ENCODE measurements around the gene NPR1. TPM values are rescaled to one million over a fixed set of nuclear protein-coding genes. Genes with fewer than 3 reads are reported as not detected.
A peak's percentile ranks its signal among the peaks of the same experiment; 100 is the strongest.

Gene NPR1
- 10 to 100 TPM in 1 of 4 donors, 1 to 10 TPM in 1, under 1 TPM in 2; 0.22 to 18.1 (median 1.4) TPM for polyA plus RNA-seq
- long read RNA-seq, donor 1: 0 reads
- long read RNA-seq, donor 2: 0 reads
- long read RNA-seq, donor 3: 0 reads
- long read RNA-seq, donor 4: 0 reads
- long read RNA-seq, donor 5: 0 reads
- long read RNA-seq, donor 6: 0 reads
- long read RNA-seq, donor 7: 0 reads
- long read RNA-seq, donor 8: 0 reads
- long read RNA-seq, donor 9, partial matches to known transcripts: 20 of 20 reads
- long read RNA-seq, donor 9, other reads (novel, unspliced or antisense): 0 of 20 reads
- long read RNA-seq, donor 10, full-length matches to known transcripts: 2 of 2 reads
- long read RNA-seq, donor 10, partial matches to known transcripts: 0 of 2 reads
- long read RNA-seq, donor 10, other reads (novel, unspliced or antisense): 0 of 2 reads

- FAIRE-seq (no peak), DNase-seq (peak in 1 of 2 donors; percentile 48)
- Histone ChIP-seq H3K4me3 (ENCODE audit: low read depth in 1 of 3, low read length in 3 of 3) (peak within 1 kb of the TSS; percentile 21 to 47 (median 38)), H3K36me3 (ENCODE audit: control insufficient read depth in 3 of 3, insufficient read depth in 2 of 3, low read depth in 1 of 3, low read length in 3 of 3) (no peaks in the 10 kb centered on the region), H3K4me1 (ENCODE audit: control insufficient read depth in 3 of 3, insufficient read depth in 2 of 3, low read depth in 1 of 3, low read length in 2 of 3) (peaks cover 0 to 13% (median 3%) of the 10 kb centered on the region in 3 donors), H3K27ac (ENCODE audit: low read depth in 1 of 3, low read length in 2 of 3) (peak within 1 kb of the TSS in 1 of 3 donors; percentile 5), H3K9me3 (ENCODE audit: control insufficient read depth in 2 of 2, insufficient read depth in 1 of 2, low read depth in 1 of 2, low read length in 1 of 2) (no peaks in the 10 kb centered on the region), H3K27me3 (ENCODE audit: control insufficient read depth in 3 of 3, insufficient read depth in 3 of 3, low read length in 3 of 3) (peaks cover 4 to 43% (median 6%) of the 10 kb centered on the region in 3 donors)
- 1% methylated on average over 59 to 78 of the region's 78 CpGs for WGBS, 3 donors
Measured at GRCh38 chr1:153678519-153679336, at the start of gene NPR1. Gene NPR1 (plus strand): TSS chr1:153678688. CDS start chr1:153679109, 421 bp downstream.

GRCh38 chr1:153629343-153629665 is 49.2 kb upstream of the NPR1 start:
- Histone ChIP-seq H3K4me3 (ENCODE audit: low read depth in 1 of 3, low read length in 3 of 3) (no peak overlapping the region), H3K36me3 (ENCODE audit: control insufficient read depth in 3 of 3, insufficient read depth in 2 of 3, low read depth in 1 of 3, low read length in 3 of 3) (peaks cover 0 to 14% (median 0%) of the 10 kb centered on the region in 3 donors), H3K4me1 (ENCODE audit: control insufficient read depth in 3 of 3, insufficient read depth in 2 of 3, low read depth in 1 of 3, low read length in 2 of 3) (peaks cover 3 to 69% (median 3%) of the 10 kb centered on the region in 3 donors), H3K27me3 (ENCODE audit: control insufficient read depth in 3 of 3, insufficient read depth in 3 of 3, low read length in 3 of 3) (no peaks in the 10 kb centered on the region), H3K9me3 (ENCODE audit: control insufficient read depth in 2 of 2, insufficient read depth in 1 of 2, low read depth in 1 of 2, low read length in 1 of 2) (no peaks in the 10 kb centered on the region), H3K27ac (ENCODE audit: low read depth in 1 of 3, low read length in 2 of 3) (no peak overlapping the region)
- DNase-seq (no peak), FAIRE-seq (no peak)
- WGBS, 3 donors: 69 to 80% (median 79%) methylated on average over 5 of the region's 5 CpGs

DNA sequence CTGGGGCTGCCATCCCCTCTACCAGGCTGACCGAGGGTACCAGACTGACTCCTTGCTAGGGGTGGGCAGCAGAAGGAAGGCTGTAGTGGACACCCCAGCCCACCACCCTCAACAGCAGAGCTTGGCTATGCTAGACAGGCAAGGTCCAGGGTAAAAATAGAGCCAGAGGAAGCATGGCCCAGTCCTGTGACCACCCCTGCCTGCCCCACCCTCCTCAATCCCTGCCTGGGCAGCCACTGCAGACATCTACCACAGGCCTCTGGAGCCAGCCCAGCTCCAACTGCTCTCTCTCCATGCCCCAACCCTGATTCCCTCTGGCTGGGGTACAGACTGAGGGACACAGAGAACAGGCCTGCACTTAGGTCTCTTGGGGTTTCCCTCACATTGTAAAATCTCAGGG is 48.5 kb upstream of the NPR1 start:
- 91 to 100% (median 100%) methylated on average over 1 of the region's 1 CpG for WGBS, 3 donors
- Histone ChIP-seq H3K36me3 (ENCODE audit: control insufficient read depth in 3 of 3, insufficient read depth in 2 of 3, low read depth in 1 of 3, low read length in 3 of 3) (peaks cover 0 to 8% (median 0%) of the 10 kb centered on the region in 3 donors), H3K4me1 (ENCODE audit: control insufficient read depth in 3 of 3, insufficient read depth in 2 of 3, low read depth in 1 of 3, low read length in 2 of 3) (peaks cover 3 to 69% (median 3%) of the 10 kb centered on the region in 3 donors), H3K27ac (ENCODE audit: low read depth in 1 of 3, low read length in 2 of 3) (peak overlapping the region in 1 of 3 donors; percentile 6), H3K4me3 (ENCODE audit: low read depth in 1 of 3, low read length in 3 of 3) (no peak overlapping the region), H3K9me3 (ENCODE audit: control insufficient read depth in 2 of 2, insufficient read depth in 1 of 2, low read depth in 1 of 2, low read length in 1 of 2) (no peaks in the 10 kb centered on the region), H3K27me3 (ENCODE audit: control insufficient read depth in 3 of 3, insufficient read depth in 3 of 3, low read length in 3 of 3) (no peaks in the 10 kb centered on the region)
- no peak for DNase-seq
- no peak for FAIRE-seq

GRCh38 chr1:153630384-153630783 is 48.1 kb upstream of the NPR1 start:
- DNase-seq: no peak
- no peak for FAIRE-seq
- H3K4me1 ChIP-seq (ENCODE audit: control insufficient read depth in 3 of 3, insufficient read depth in 2 of 3, low read depth in 1 of 3, low read length in 2 of 3): peaks cover 3 to 69% (median 3%) of the 10 kb centered on the region in 3 donors
- H3K27ac ChIP-seq (ENCODE audit: low read depth in 1 of 3, low read length in 2 of 3): peak overlapping the region in 1 of 3 donors; percentile 62
- 86 to 89% (median 88%) methylated on average over 7 of the region's 7 CpGs for whole genome bisulfite sequencing, 3 donors
- no peaks in the 10 kb centered on the region for H3K9me3 ChIP-seq (ENCODE audit: control insufficient read depth in 2 of 2, insufficient read depth in 1 of 2, low read depth in 1 of 2, low read length in 1 of 2)
- peaks cover 0 to 7% (median 0%) of the 10 kb centered on the region in 3 donors for H3K36me3 ChIP-seq (ENCODE audit: control insufficient read depth in 3 of 3, insufficient read depth in 2 of 3, low read depth in 1 of 3, low read length in 3 of 3)
- no peak overlapping the region for H3K4me3 ChIP-seq (ENCODE audit: low read depth in 1 of 3, low read length in 3 of 3)
- no peaks in the 10 kb centered on the region for H3K27me3 ChIP-seq (ENCODE audit: control insufficient read depth in 3 of 3, insufficient read depth in 3 of 3, low read length in 3 of 3)

- Histone ChIP-seq H3K27ac (ENCODE audit: low read depth in 1 of 3, low read length in 2 of 3) (peak overlapping the region in 2 of 3 donors; percentile 40 to 62), H3K36me3 (ENCODE audit: control insufficient read depth in 3 of 3, insufficient read depth in 2 of 3, low read depth in 1 of 3, low read length in 3 of 3) (peaks cover 0 to 12% (median 4%) of the 10 kb centered on the region in 3 donors), H3K27me3 (ENCODE audit: control insufficient read depth in 3 of 3, insufficient read depth in 3 of 3, low read length in 3 of 3) (no peaks in the 10 kb centered on the region), H3K4me1 (ENCODE audit: control insufficient read depth in 3 of 3, insufficient read depth in 2 of 3, low read depth in 1 of 3, low read length in 2 of 3) (peaks cover 4 to 72% (median 7%) of the 10 kb centered on the region in 3 donors), H3K4me3 (ENCODE audit: low read depth in 1 of 3, low read length in 3 of 3) (no peak overlapping the region), H3K9me3 (ENCODE audit: control insufficient read depth in 2 of 2, insufficient read depth in 1 of 2, low read depth in 1 of 2, low read length in 1 of 2) (no peaks in the 10 kb centered on the region)
- peak; percentile 66 to 67 for DNase-seq
- no peak for FAIRE-seq
- WGBS, 3 donors: 58 to 73% (median 65%) methylated on average over 10 of the region's 10 CpGs
Measured at GRCh38 chr1:153631047-153632022, 47.2 kb upstream of the NPR1 start.

- 37 to 59% (median 44%) methylated on average over 18 of the region's 18 CpGs for WGBS, 3 donors
- Histone ChIP-seq H3K4me1 (ENCODE audit: control insufficient read depth in 3 of 3, insufficient read depth in 2 of 3, low read depth in 1 of 3, low read length in 2 of 3) (peaks cover 6 to 65% (median 7%) of the 10 kb centered on the region in 3 donors), H3K4me3 (ENCODE audit: low read depth in 1 of 3, low read length in 3 of 3) (peak overlapping the region in 1 of 3 donors; percentile 82), H3K36me3 (ENCODE audit: control insufficient read depth in 3 of 3, insufficient read depth in 2 of 3, low read depth in 1 of 3, low read length in 3 of 3) (peaks cover 3 to 27% (median 10%) of the 10 kb centered on the region in 3 donors), H3K27ac (ENCODE audit: low read depth in 1 of 3, low read length in 2 of 3) (peak overlapping the region in 2 of 3 donors; percentile 98 to 100), H3K9me3 (ENCODE audit: control insufficient read depth in 2 of 2, insufficient read depth in 1 of 2, low read depth in 1 of 2, low read length in 1 of 2) (no peaks in the 10 kb centered on the region), H3K27me3 (ENCODE audit: control insufficient read depth in 3 of 3, insufficient read depth in 3 of 3, low read length in 3 of 3) (no peaks in the 10 kb centered on the region)
- FAIRE-seq (no peak), DNase-seq (peak in 1 of 2 donors; percentile 69)
Measured at GRCh38 chr1:153633161-153633753, 45.2 kb upstream of the NPR1 start.

- FAIRE-seq: no peak
- DNase-seq: peak; percentile 99
- peaks cover 6 to 60% (median 7%) of the 10 kb centered on the region in 3 donors for H3K4me1 ChIP-seq (ENCODE audit: control insufficient read depth in 3 of 3, insufficient read depth in 2 of 3, low read depth in 1 of 3, low read length in 2 of 3)
Measured at GRCh38 chr1:153633754-153634665, 44.5 kb upstream of the NPR1 start, which contains the start of gene CHTOP. Gene CHTOP (plus strand): TSS chr1:153634066. CDS start chr1:153636589, 2,523 bp downstream.

More at GRCh38 chr1:153633754-153634665, 44.5 kb upstream of the NPR1 start, which contains the start of gene CHTOP:
- Histone ChIP-seq H3K4me3 (ENCODE audit: low read depth in 1 of 3, low read length in 3 of 3) (peak within 1 kb of the TSS; percentile 66 to 82 (median 74)), H3K9me3 (ENCODE audit: control insufficient read depth in 2 of 2, insufficient read depth in 1 of 2, low read depth in 1 of 2, low read length in 1 of 2) (no peaks in the 10 kb centered on the region), H3K27me3 (ENCODE audit: control insufficient read depth in 3 of 3, insufficient read depth in 3 of 3, low read length in 3 of 3) (no peaks in the 10 kb centered on the region), H3K36me3 (ENCODE audit: control insufficient read depth in 3 of 3, insufficient read depth in 2 of 3, low read depth in 1 of 3, low read length in 3 of 3) (peaks cover 7 to 32% (median 10%) of the 10 kb centered on the region in 3 donors), H3K27ac (ENCODE audit: low read depth in 1 of 3, low read length in 2 of 3) (peak within 1 kb of the TSS; percentile 94 to 100 (median 98))
- 2 to 4% (median 3%) methylated on average over 64 to 65 of the region's 65 CpGs for WGBS, 3 donors
